Natural killer cell treated with Interleukin-12 subunit alpha and Interleukin-12 subunit beta and Interleukin-15 and Interleukin-18, amount 100 ng/mL, for 72 hours (primary cell): Measurements from ENCODE around the gene INO80D. TPM values are rescaled to one million over a fixed set of nuclear protein-coding genes. Genes with fewer than 3 reads are reported as not detected.
"Not testable (repeated sequence)": the region's sequence is repeated elsewhere in the genome, so short reads cannot be mapped to it uniquely, and the experiment has no call there.

Experiments used
- ATAC-seq, 2 donors: fragments of 150-1000 bp; cut with Tn5 transposase in 1 of 2; sonication (Bioruptor Pico), chemical (Tn5 transposase) in 1 of 2; 2 replicates each; pipeline ENCODE4 v1.10.0; 2021
- DNase-seq: peaks from one replicate; pipeline ENCODE4 v3.0.0; 2022; ENCODE audit warnings: low spot score
- H3K27ac Mint-ChIP-seq, 2 donors: 1 replicate in 1 of 2; 2 replicates in 1 of 2; pipeline ENCODE4 v1.8.0; 2022; ENCODE audit warnings: mixed read lengths in 2 of 2, mild to moderate bottlenecking in 1 of 2, moderate library complexity in 1 of 2
- H3K27me3 Mint-ChIP-seq, 2 donors: 1 replicate in 1 of 2; 2 replicates in 1 of 2; pipeline ENCODE4 v1.8.0; 2022; ENCODE audit warnings: mixed read lengths in 2 of 2
- H3K36me3 Mint-ChIP-seq: one replicate; pipeline ENCODE4 v1.8.0; 2022; ENCODE audit warnings: mixed read lengths
- H3K4me1 Mint-ChIP-seq, 2 donors: 1 replicate in 1 of 2; 2 replicates in 1 of 2; pipeline ENCODE4 v1.8.0; 2022; ENCODE audit warnings: low read depth in 2 of 2, mixed read lengths in 2 of 2, mild to moderate bottlenecking in 1 of 2
- H3K4me3 Mint-ChIP-seq: one replicate; pipeline ENCODE4 v1.8.0; 2022; ENCODE audit warnings: mixed read lengths
- H3K9me3 Mint-ChIP-seq: 2 replicates; pipeline ENCODE4 v1.8.0; 2022; ENCODE audit warnings: mixed read lengths
- total RNA-seq, 2 donors: library from RNA; stranded (reverse); gene quantifications; one replicate each; pipeline ENCODE4 v1.2.3, GENCODE V29; 2022

Gene INO80D
- total RNA-seq, 2 donors from 2014 or later: 36.0 to 37.5 TPM

DNA sequence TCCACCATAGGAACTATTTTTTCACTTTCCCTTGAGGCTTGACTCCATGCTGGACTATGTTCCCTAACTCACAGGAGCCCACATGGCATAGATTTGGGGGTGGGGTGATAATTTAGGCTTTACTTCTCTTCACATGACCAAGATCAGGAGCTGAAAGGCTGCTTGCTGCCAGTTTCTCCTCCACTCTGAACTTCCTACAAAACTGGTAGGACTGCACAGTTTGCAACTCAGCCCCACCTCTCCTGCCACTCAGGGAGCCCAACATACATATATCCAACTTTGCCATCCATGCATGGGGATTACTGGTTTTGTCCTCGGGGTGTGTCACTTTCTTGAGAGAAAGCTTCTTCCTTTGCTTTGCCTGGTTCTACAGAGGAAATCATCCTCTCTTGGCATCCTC is 14.2 kb downstream of the INO80D start:
- DNase-seq (no peak), ATAC-seq (no peak)
- H3K9me3 Mint-ChIP-seq: no peaks in the 10 kb centered on the region
- H3K4me3 Mint-ChIP-seq: no peak overlapping the region
- H3K27me3 Mint-ChIP-seq: no peaks in the 10 kb centered on the region
- no peaks in the 10 kb centered on the region for H3K36me3 Mint-ChIP-seq
- peaks cover 13 to 14% of the 10 kb centered on the region in 2 donors for H3K4me1 Mint-ChIP-seq
- H3K27ac Mint-ChIP-seq: peak overlapping the region in 1 of 2 donors; percentile 14

DNA sequence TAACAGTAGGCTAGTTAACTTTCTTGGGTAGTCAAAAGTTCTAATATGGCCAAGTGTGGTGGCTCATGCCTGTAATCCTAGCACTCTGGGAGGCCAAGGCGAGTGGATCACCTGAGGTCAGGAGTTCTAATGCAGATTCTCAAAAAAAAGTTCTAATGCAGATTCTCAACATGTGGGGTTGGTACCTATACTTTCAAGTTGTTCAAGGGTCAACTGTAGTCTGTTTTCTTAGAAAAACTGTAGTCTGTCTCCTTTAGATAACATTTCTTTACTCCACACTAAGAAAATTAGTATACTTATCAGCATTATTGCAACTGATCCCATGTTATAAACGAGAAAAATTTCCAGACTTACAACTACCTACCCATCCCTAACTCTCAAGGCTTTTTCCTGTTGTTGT is 16.6 kb downstream of the INO80D start:
- ATAC-seq (no peak), DNase-seq (no peak)
- peak overlapping the region in 1 of 2 donors; percentile 42 for H3K27ac Mint-ChIP-seq
- peaks cover 16 to 18% of the 10 kb centered on the region in 2 donors for H3K4me1 Mint-ChIP-seq
- no peaks in the 10 kb centered on the region for H3K36me3 Mint-ChIP-seq
- no peaks in the 10 kb centered on the region for H3K27me3 Mint-ChIP-seq
- H3K4me3 Mint-ChIP-seq: no peak overlapping the region
- no peaks in the 10 kb centered on the region for H3K9me3 Mint-ChIP-seq

DNA sequence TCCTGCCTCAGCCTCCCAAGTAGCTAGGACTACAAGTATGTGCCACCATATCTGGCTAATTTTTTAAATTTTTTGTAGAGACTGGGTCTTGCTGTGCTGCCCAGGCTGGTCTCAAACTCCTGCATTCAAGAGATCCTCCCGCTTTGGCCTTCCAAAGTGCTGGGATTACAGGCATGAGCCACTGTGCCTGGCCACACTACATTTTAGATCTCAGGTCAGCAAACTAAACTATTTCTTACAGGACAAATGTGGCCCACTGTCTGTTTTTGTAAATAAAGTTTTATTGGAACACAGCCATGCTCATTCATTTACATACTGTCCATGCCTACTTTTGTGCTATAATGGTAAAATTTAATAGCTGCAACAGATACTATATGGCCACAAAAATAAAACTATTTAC is 17.8 kb downstream of the INO80D start:
- no peak for ATAC-seq
- H3K9me3 Mint-ChIP-seq: no peaks in the 10 kb centered on the region
- no peak overlapping the region for H3K4me3 Mint-ChIP-seq
- no peak overlapping the region for H3K27ac Mint-ChIP-seq
- DNase-seq: no peak
- no peaks in the 10 kb centered on the region for H3K27me3 Mint-ChIP-seq
- peaks cover 26 to 27% of the 10 kb centered on the region in 2 donors for H3K4me1 Mint-ChIP-seq
- no peaks in the 10 kb centered on the region for H3K36me3 Mint-ChIP-seq

DNA sequence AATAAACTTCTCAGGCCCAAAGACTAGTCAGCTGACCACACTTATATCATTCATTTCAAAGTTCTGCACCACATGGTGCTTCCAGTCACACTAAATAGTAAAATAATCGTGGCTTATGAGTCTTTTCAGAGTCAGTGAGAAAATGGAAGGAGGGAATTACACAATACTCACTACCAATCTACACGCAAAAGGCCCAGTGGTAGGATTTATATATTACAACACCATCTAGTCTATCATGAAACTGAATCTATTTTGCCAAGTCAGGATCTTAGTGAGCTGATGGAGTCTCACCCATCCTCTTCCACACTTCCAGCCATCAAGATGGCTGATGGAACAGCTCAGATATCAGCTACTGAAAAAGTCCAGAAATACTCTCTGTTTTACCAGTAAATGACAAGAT is 21.9 kb downstream of the INO80D start:
- Mint-ChIP-seq H3K27me3 (no peaks in the 10 kb centered on the region), H3K4me3 (no peak overlapping the region), H3K27ac (peak overlapping the region in 1 of 2 donors; percentile 9)

DNA sequence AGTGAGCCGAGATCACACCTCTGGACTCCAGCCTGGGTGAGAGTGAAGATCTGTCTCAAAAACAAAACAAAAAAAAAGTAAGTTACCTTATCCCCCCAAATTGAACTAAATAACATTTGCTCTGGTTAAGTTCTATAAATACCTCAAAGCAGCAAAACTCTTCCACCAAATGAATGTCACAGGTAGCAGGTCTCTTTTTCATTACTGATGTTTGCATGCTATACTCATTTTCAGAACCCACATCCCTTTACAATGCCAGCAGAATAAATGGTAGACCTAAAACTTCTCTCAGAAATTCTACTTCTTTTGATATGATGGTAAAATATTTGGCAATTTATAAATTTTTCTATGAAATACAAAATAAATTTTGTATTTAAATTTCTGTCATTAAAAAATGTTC is 22.3 kb downstream of the INO80D start:
- H3K27ac Mint-ChIP-seq: peak overlapping the region in 1 of 2 donors; percentile 9
- no peaks in the 10 kb centered on the region for H3K9me3 Mint-ChIP-seq
- peaks cover 23% of the 10 kb centered on the region in 2 donors for H3K4me1 Mint-ChIP-seq

More for the DNA sequence above, 21.9 kb downstream of the INO80D start:
- no peaks in the 10 kb centered on the region for H3K9me3 Mint-ChIP-seq
- H3K4me1 Mint-ChIP-seq: peaks cover 23% of the 10 kb centered on the region in 2 donors
- DNase-seq: no peak
- peaks cover 11% of the 10 kb centered on the region for H3K36me3 Mint-ChIP-seq
- peak; percentile 57 to 73 for ATAC-seq

DNA sequence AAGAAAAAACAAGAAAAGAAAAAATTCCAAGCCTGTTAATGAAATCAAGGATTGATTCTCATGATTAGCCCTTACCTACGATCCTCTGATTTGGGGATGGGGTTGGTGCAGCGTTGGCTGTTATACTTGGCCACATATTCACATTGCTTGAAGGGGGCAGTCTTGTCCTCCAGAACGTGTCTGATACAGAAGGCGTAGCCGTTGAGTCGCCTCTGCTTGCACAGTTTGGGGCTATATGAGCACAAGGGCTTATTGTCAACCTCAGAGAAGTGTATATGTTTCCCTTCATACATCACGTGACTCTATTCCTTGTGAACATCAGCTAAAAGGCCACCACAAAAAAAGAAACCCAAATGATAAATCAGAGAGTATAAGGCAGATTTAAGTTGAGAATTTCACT is 23.2 kb downstream of the INO80D start:
- H3K27ac Mint-ChIP-seq: no peak overlapping the region
- no peak for DNase-seq
- peaks cover 23% of the 10 kb centered on the region in 2 donors for H3K4me1 Mint-ChIP-seq
- H3K4me3 Mint-ChIP-seq: no peak overlapping the region
- H3K9me3 Mint-ChIP-seq: no peaks in the 10 kb centered on the region
- ATAC-seq: no peak
- H3K27me3 Mint-ChIP-seq: no peaks in the 10 kb centered on the region
- peaks cover 11% of the 10 kb centered on the region for H3K36me3 Mint-ChIP-seq

More for the DNA sequence above, 22.3 kb downstream of the INO80D start:
- no peak for DNase-seq
- H3K4me3 Mint-ChIP-seq: no peak overlapping the region
- ATAC-seq: no peak
- no peaks in the 10 kb centered on the region for H3K27me3 Mint-ChIP-seq
- peaks cover 11% of the 10 kb centered on the region for H3K36me3 Mint-ChIP-seq

DNA sequence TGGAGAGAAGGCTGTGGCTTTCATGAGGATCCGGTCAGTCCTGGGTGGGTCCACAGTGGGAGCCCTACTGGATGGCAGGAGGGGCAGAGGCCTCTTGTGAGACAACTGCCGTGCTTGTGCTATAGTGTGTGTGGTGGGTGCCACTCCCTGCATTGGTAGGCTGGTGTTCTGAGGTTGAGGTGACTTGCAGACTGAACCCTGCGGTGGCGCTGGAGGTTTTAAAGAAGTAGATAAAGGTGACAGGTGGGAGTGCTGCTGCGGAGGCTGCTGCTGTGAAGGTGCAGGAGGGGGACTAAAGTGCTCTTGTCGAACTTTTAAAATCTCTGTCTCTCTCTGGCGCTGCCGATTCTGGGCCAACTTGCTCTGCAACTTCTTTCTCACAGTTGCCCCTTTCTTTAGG is 29.7 kb downstream of the INO80D start:
- peaks cover 5 to 11% of the 10 kb centered on the region in 2 donors for H3K4me1 Mint-ChIP-seq
- DNase-seq (no peak), ATAC-seq (no peak)
- no peak overlapping the region for H3K4me3 Mint-ChIP-seq
- H3K27me3 Mint-ChIP-seq: no peaks in the 10 kb centered on the region
- no peaks in the 10 kb centered on the region for H3K9me3 Mint-ChIP-seq
- no peak overlapping the region for H3K27ac Mint-ChIP-seq
- peaks cover 14% of the 10 kb centered on the region for H3K36me3 Mint-ChIP-seq

DNA sequence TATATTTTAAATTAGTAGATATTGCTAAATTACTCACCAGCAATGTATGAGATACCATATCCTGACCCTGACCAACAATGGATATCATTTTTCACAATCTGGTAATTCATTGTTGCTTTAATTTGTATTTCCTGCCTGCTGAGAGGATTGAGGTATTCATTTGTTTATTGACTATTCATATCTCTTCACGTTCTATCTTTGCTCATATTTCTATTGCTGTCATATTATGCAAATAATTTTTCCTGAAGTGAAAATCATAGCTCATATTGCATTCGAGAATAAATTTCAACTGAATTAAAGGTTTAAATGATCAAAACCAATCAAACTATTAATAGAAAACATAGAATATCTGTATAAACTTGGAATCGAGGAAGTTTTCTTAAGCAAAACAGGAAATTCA is 31.0 kb downstream of the INO80D start:
- ATAC-seq (no peak), DNase-seq (no peak)
- H3K27ac Mint-ChIP-seq: no peak overlapping the region
- no peaks in the 10 kb centered on the region for H3K27me3 Mint-ChIP-seq
- H3K4me1 Mint-ChIP-seq: peaks cover 5 to 11% of the 10 kb centered on the region in 2 donors
- no peak overlapping the region for H3K4me3 Mint-ChIP-seq
- H3K36me3 Mint-ChIP-seq: peaks cover 14% of the 10 kb centered on the region
- H3K9me3 Mint-ChIP-seq: no peaks in the 10 kb centered on the region

DNA sequence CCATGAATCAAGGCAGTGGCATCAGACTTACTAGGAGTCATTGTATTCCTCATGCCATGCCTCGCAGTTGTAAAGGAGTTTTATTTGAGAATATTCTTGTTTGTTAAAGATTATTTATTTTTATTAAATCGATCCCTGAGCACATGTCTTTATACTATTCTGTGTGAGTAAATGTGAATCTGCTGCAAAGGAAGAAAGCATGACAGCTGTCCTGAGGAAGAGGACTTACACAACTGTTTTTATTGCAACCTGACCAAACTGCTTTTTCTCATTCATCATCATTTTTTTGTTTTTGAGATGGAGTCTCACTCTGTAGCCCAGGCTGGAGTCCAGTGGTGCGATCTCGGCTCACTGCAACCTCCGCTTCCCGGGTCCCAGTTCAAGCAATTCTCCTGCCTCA is 34.1 kb downstream of the INO80D start:
- peaks cover 11% of the 10 kb centered on the region for H3K36me3 Mint-ChIP-seq
- no peak for DNase-seq
- peaks cover 5 to 14% of the 10 kb centered on the region in 2 donors for H3K4me1 Mint-ChIP-seq
- no peaks in the 10 kb centered on the region for H3K9me3 Mint-ChIP-seq
- no peak for ATAC-seq
- H3K27me3 Mint-ChIP-seq: no peaks in the 10 kb centered on the region
- H3K4me3 Mint-ChIP-seq: no peak overlapping the region
- no peak overlapping the region for H3K27ac Mint-ChIP-seq

DNA sequence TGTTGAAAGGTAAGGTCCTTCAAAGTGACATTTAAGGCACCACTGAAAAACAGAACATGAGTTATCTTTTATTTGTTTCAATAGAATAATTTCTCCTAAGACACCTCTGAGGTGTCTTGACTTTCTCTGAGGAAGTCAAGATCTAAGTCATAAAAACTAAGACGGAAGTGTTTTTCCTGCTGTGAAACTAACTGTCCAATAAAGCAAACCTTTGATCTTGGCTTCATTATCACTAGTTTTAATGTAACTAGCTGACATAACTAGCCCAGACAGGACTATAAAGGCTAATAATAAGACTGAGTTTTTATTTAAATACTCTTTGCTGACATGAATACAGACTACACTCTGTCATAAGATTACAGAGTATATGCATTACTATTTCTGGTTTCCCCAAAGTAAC is 36.6 kb downstream of the INO80D start:
- DNase-seq (no peak), ATAC-seq (no peak)
- Mint-ChIP-seq H3K4me1 (peaks cover 9 to 12% of the 10 kb centered on the region in 2 donors), H3K9me3 (no peaks in the 10 kb centered on the region), H3K36me3 (peaks cover 8% of the 10 kb centered on the region), H3K27ac (no peak overlapping the region), H3K27me3 (no peaks in the 10 kb centered on the region), H3K4me3 (no peak overlapping the region)

DNA sequence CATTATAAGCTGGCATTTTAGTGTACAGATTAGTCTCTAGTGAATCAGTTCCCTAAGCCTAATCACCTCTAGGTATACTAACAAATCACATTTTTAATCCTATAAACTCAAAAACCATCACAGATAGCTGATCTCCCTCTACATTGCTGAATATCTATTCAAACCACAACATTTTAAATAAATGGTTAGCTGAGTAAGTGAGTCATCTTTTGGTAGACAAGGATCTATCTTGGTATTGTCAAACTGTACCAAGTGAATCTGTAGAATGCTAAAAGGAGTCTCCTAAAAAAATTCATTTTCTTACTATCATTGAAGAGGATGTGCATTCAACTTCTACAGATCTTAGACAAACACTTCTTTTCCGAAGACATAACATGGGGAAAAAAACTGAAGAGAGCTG is 40.7 kb downstream of the INO80D start:
- Mint-ChIP-seq H3K9me3 (no peaks in the 10 kb centered on the region), H3K27ac (no peak overlapping the region), H3K27me3 (no peaks in the 10 kb centered on the region), H3K4me1 (peaks cover 19 to 26% of the 10 kb centered on the region in 2 donors), H3K36me3 (peaks cover 13% of the 10 kb centered on the region), H3K4me3 (no peak overlapping the region)
- ATAC-seq (no peak), DNase-seq (no peak)

DNA sequence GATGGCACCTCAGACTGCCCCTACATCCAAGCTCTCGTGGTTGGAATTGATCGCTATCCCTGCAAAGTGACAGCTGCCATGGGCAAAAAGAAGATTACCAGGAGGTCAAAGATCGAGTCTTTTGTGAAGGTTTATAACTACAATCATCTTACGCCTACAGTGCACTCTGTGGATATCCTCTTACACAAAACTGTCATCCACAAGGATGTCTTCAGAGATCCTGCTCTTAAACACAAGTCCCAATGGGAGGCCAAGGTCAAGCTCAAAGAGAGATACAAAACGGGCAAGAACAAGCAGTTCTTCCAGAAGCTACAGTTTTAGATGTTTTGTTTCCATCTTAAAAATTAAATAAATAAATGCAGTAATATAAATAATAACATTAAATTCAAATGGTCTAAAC is 45.4 kb downstream of the INO80D start:
- Mint-ChIP-seq H3K4me1 (peaks cover 29 to 40% of the 10 kb centered on the region in 2 donors), H3K27ac (no peak overlapping the region), H3K36me3 (peaks cover 23% of the 10 kb centered on the region)

DNA sequence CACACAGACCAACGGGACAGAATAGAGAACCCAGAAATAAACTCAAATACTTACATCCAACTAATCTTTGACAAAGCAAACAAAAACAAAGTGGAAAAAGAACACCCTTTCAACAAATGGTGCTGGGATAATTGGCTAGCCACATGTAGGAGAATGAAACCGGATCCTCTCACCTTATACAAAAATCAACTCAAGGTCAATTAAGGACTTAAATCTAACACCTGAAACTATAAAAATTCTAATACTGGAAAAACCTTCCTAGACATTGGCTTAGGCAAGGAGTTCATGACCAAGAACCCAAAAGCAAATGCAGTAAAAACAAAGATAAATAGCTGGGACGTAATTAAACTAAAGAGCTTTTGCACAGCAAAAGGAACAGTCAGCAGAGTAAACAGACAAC is 50.6 kb downstream of the INO80D start:
- not testable (repeated sequence) for H3K4me3 Mint-ChIP-seq, H3K27ac Mint-ChIP-seq, DNase-seq, H3K27me3 Mint-ChIP-seq, H3K9me3 Mint-ChIP-seq, ATAC-seq
- Mint-ChIP-seq H3K36me3 (peaks cover 43% of the 10 kb centered on the region), H3K4me1 (peaks cover 58 to 59% of the 10 kb centered on the region in 2 donors)

More for the DNA sequence above, 45.4 kb downstream of the INO80D start:
- no peak overlapping the region for H3K4me3 Mint-ChIP-seq
- H3K27me3 Mint-ChIP-seq: no peaks in the 10 kb centered on the region
- no peak for ATAC-seq
- no peaks in the 10 kb centered on the region for H3K9me3 Mint-ChIP-seq
- DNase-seq: no peak

DNA sequence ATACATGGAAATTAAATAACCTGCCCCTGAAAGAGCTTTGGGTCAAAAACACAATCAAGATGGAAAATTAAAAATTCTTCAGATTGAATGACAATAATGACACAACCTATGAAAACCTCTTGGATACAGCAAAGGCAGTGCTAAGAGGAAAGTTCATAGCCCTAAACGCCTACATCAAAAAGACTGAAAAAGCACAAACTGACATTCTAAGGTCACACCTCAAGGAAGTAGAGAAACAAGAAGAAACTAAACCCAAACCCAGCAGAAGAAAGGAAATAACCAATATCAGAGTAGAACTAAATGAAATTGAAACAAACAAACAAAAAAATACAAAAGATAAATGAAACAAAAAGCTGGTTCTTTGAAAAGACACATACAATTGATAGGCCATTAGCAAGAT is 52.5 kb downstream of the INO80D start:
- not testable (repeated sequence) for H3K9me3 Mint-ChIP-seq, DNase-seq, ATAC-seq, H3K27me3 Mint-ChIP-seq, H3K4me3 Mint-ChIP-seq
- Mint-ChIP-seq H3K27ac (peak overlapping the region in 1 of 2 donors; percentile 5), H3K4me1 (peaks cover 61 to 62% of the 10 kb centered on the region in 2 donors), H3K36me3 (peaks cover 41% of the 10 kb centered on the region)

DNA sequence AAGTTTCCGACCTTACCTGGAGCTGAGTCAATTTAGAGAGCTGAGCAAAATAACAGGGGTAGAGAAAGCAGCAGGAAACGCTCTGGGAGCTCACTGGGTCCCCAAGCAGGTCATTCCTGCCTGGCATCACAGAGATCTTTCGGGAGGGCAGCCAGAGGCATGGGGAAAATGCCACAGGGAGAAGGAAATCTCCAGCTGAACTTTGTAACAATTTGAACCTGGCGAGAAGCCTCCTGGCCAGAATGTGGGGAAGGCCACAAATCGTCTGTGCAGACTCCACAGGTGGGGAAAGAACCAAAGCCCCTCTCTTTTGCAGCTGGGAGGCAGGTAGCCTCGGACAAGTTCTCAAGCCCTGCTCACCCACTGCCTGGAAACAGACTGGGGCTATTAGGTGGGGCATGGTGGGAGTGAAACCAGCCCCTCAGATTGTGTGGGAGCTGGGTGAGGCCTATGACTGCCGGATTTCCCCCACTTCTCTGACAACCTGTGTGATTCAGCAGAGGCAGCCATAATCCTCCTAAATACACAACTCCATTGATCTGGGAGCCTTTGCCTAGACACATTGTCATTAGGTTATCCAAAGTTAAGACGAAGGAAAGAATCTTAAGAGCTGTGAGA is 53.9 kb downstream of the INO80D start:
- Mint-ChIP-seq H3K27ac (no peak overlapping the region), H3K4me3 (no peak overlapping the region), H3K36me3 (peaks cover 35% of the 10 kb centered on the region), H3K4me1 (peaks cover 56 to 58% of the 10 kb centered on the region in 2 donors), H3K27me3 (no peaks in the 10 kb centered on the region), H3K9me3 (peaks cover 8% of the 10 kb centered on the region)
- ATAC-seq (no peak), DNase-seq (no peak)
